HCT116 (cell line): ENCODE results near the gene LRP1B. TPM values are rescaled to one million over a fixed set of nuclear protein-coding genes. Genes with fewer than 3 reads are reported as not detected.

Experiments used
- ATAC-seq: fragments of 200-7000 bp; cut with Tn5 transposase; 2 replicates; pipeline ENCODE4 v1.9.1; 2020; ENCODE audit warnings: mild to moderate bottlenecking, moderate library complexity
- BruUV-seq: library from RNA; stranded (reverse); fragments of 400-500 nt; replicated peaks from 2 replicates; lab custom pipeline; 2021; lab: Mats Ljungman, UMichigan
- CTCF ChIA-PET: fragments of 300-600 bp; sonication (Branson Sonifier 250); formaldehyde crosslinking; loops from one replicate; lab custom pipeline; 2021; ENCODE audit warnings: antibody characterized with exemption; lab: Charles Lee
- POLR2A ChIA-PET: fragments of 300-600, 350-600 bp; sonication (Branson Sonifier 250); formaldehyde crosslinking; loops from one replicate; lab custom pipeline; 2021; ENCODE audit warnings: antibody characterized with exemption; lab: Charles Lee
- RAD21 ChIA-PET, 2 experiments: fragments of 300-600 bp; sonication (Branson Sonifier 250); formaldehyde crosslinking; loops; one replicate each; lab custom pipeline; 2023; ENCODE audit warnings: low total read pairs in 2 of 2; ENCODE audit not compliant: uncharacterized antibody in 2 of 2, unreplicated experiment in 2 of 2, low non-redundant PET in 1 of 2; lab: Charles Lee
- DNase-seq: peaks from one replicate; pipeline ENCODE4 v3.0.0-alpha.2; 2010; ENCODE audit warnings: low read depth, low spot score
- H2AFZ ChIP-seq: fragments of 200-600 bp; shearing (Covaris generic), sonication (generic); 2 replicates; pipeline ENCODE4 v1.6.1; 2017; ENCODE audit warnings: low read depth, mixed run types, mixed read lengths, antibody characterized with exemption, low read length; ENCODE audit not compliant: poor library complexity, severe bottlenecking
- H3K27ac ChIP-seq: 2 replicates; pipeline ENCODE4 v1.5.1; 2012; ENCODE audit warnings: low read depth, low read length
- H3K27me3 ChIP-seq: fragments of 200-600 bp; sonication (generic); 2 replicates; pipeline ENCODE4 v1.6.1; 2016; ENCODE audit warnings: mixed run types, low read length, mixed read lengths; ENCODE audit not compliant: insufficient read depth
- H3K36me3 ChIP-seq, 2 experiments: fragments of 200-500 bp in 1 of 2; fragments of 200-600 bp in 1 of 2; sonication (Bioruptor generic) in 1 of 2; sonication (generic) in 1 of 2; 2 replicates each; pipeline versions ENCODE4 v1.5.1 to v1.6.1; 2014 to 2016; ENCODE audit warnings: low read length in 2 of 2, inconsistent platforms in 1 of 2, mixed read lengths in 1 of 2, mixed run types in 1 of 2; ENCODE audit not compliant: insufficient read depth in 2 of 2, control insufficient read depth in 1 of 2
- H3K4me1 ChIP-seq, 2 experiments: fragments of 200-600 bp in 1 of 2; sonication (generic) in 1 of 2; 2 replicates each; pipeline versions ENCODE4 v1.5.1 to v1.6.1; 2012 to 2017; ENCODE audit warnings: low read length in 2 of 2, inconsistent platforms in 1 of 2, mild to moderate bottlenecking in 1 of 2, mixed read lengths in 1 of 2, mixed run types in 1 of 2, moderate library complexity in 1 of 2; ENCODE audit not compliant: insufficient read depth in 2 of 2, control insufficient read depth in 1 of 2
- H3K4me2 ChIP-seq: fragments of 200-600 bp; sonication (generic); 2 replicates; pipeline ENCODE4 v1.6.1; 2017; ENCODE audit warnings: mixed run types, low read length, mixed read lengths
- H3K4me3 ChIP-seq, 2 experiments: fragments of 200-600 bp in 1 of 2; sonication (generic) in 1 of 2; replicated peaks in 1 of 2; 2 replicates each; pipeline ENCODE4 v1.5.1; 2011 to 2016; ENCODE audit warnings: low read length in 2 of 2, control low read depth in 1 of 2, low read depth in 1 of 2, mild to moderate bottlenecking in 1 of 2, mixed read lengths in 1 of 2, mixed run types in 1 of 2
- H3K79me2 ChIP-seq: fragments of 200-600 bp; sonication (generic); 2 replicates; pipeline ENCODE4 v1.6.1; 2017; ENCODE audit warnings: mild to moderate bottlenecking, mixed run types, low read length, moderate library complexity, mixed read lengths; ENCODE audit not compliant: insufficient read depth
- H3K9ac ChIP-seq: fragments of 200-600 bp; sonication (generic); 2 replicates; pipeline ENCODE4 v1.6.1; 2016; ENCODE audit warnings: low read length, mixed read lengths
- H3K9me2 ChIP-seq: fragments of 200-600 bp; sonication (generic), shearing (Covaris generic); 2 replicates; pipeline ENCODE4 v1.6.1; 2017; ENCODE audit warnings: mixed run types, mild to moderate bottlenecking, moderate library complexity; ENCODE audit not compliant: insufficient read depth
- H3K9me3 ChIP-seq, 2 experiments: fragments of 200-500 bp in 1 of 2; fragments of 200-600 bp in 1 of 2; sonication (Bioruptor generic) in 1 of 2; sonication (generic) in 1 of 2; 2 replicates each; pipeline ENCODE4 v1.6.1; 2014 to 2017; ENCODE audit warnings: low read length in 2 of 2, mixed read lengths in 2 of 2, inconsistent platforms in 1 of 2, low read depth in 1 of 2, mild to moderate bottlenecking in 1 of 2, mixed run types in 1 of 2, moderate library complexity in 1 of 2; ENCODE audit not compliant: control insufficient read depth in 1 of 2, insufficient read depth in 1 of 2
- H4K20me1 ChIP-seq: fragments of 200-600 bp; sonication (generic), shearing (Covaris generic); 2 replicates; pipeline ENCODE4 v1.6.1; 2017; ENCODE audit warnings: mixed run types, mild to moderate bottlenecking, moderate library complexity; ENCODE audit not compliant: insufficient read depth
- CEBPB ChIP-seq: IDR thresholded peaks from 2 replicates; pipeline ENCODE4 v1.6.1; 2012; ENCODE audit warnings: low read depth
- EGR1 ChIP-seq: IDR thresholded peaks from 2 replicates; pipeline ENCODE4 v1.6.1; 2012; ENCODE audit warnings: low read depth
- ELF1 ChIP-seq: IDR thresholded peaks from 2 replicates; pipeline ENCODE4 v1.6.1; 2012; ENCODE audit warnings: low read depth, borderline replicate concordance
- EZH2 ChIP-seq: fragments of 200-600 bp; sonication (generic); IDR thresholded peaks from 2 replicates; pipeline ENCODE4 v1.6.1; 2017; ENCODE audit warnings: antibody characterized with exemption, mixed run types
- EZH2phosphoT487 ChIP-seq: fragments of 200-600 bp; IDR thresholded peaks from 2 replicates; pipeline ENCODE4 v1.6.1; 2018; ENCODE audit warnings: antibody characterized with exemption, borderline replicate concordance
- FOSL1 ChIP-seq: IDR thresholded peaks from 2 replicates; pipeline ENCODE4 v1.6.1; 2012; ENCODE audit warnings: low read depth
- POLR2AphosphoS5 ChIP-seq: IDR thresholded peaks from 2 replicates; pipeline ENCODE4 v1.6.1; 2011; ENCODE audit warnings: mild to moderate bottlenecking, low read depth, low read length, moderate library complexity
- RAD21 ChIP-seq: IDR thresholded peaks from 2 replicates; pipeline ENCODE4 v1.6.1; 2012; ENCODE audit warnings: low read depth, mild to moderate bottlenecking
- SIN3A ChIP-seq: IDR thresholded peaks from 2 replicates; pipeline ENCODE4 v1.6.1; 2012; ENCODE audit warnings: low read depth
- SRF ChIP-seq: IDR thresholded peaks from 2 replicates; pipeline ENCODE4 v1.6.1; 2012; ENCODE audit warnings: low read depth
- TCF7L2 ChIP-seq: IDR thresholded peaks from 2 replicates; pipeline ENCODE4 v1.7.0; 2011; ENCODE audit warnings: borderline replicate concordance, inconsistent platforms; ENCODE audit not compliant: insufficient read depth, insufficient read length; ENCODE audit errors: extremely low read depth
- YY1 ChIP-seq: IDR thresholded peaks from 2 replicates; pipeline ENCODE4 v1.6.1; 2011; ENCODE audit warnings: low read length, low read depth, moderate library complexity, mild to moderate bottlenecking; ENCODE audit not compliant: insufficient replicate concordance; ENCODE audit errors: extremely low read depth
- ZFX ChIP-seq: fragments of 450-650 bp; IDR thresholded peaks from 2 replicates; pipeline ENCODE4 v1.6.1; 2017
- intact Hi-C: fragments of 100-400 bp; cut with micrococcal nuclease; formaldehyde crosslinking; loops from 2 replicates; pipeline ENCODE4 v1.10.0; 2022
- total RNA-seq: library from RNA; stranded (reverse); gene quantifications from one replicate; pipeline ENCODE4 v1.2.1, GENCODE V29; 2021; ENCODE audit not compliant: unreplicated experiment
- TF ChIP-seq, protein P1 (sequence below): IDR thresholded peaks from 2 replicates; pipeline ENCODE4 v1.6.1; 2012
- TF ChIP-seq, protein P2 (sequence below): IDR thresholded peaks from 2 replicates; pipeline ENCODE4 v1.6.1; 2011; ENCODE audit warnings: mild to moderate bottlenecking, low read length, moderate library complexity; ENCODE audit not compliant: insufficient replicate concordance; ENCODE audit errors: extremely low read depth
- TF ChIP-seq, protein P3 (sequence below): IDR thresholded peaks from 2 replicates; pipeline ENCODE4 v1.6.1; 2012; ENCODE audit warnings: low read depth
- TF ChIP-seq, protein P4 (sequence below): IDR thresholded peaks from 2 replicates; pipeline ENCODE4 v1.6.1; 2012

LRP1B gene
- total RNA-seq, 1 experiment from 2014 or later = 0.34 TPM

DNA sequence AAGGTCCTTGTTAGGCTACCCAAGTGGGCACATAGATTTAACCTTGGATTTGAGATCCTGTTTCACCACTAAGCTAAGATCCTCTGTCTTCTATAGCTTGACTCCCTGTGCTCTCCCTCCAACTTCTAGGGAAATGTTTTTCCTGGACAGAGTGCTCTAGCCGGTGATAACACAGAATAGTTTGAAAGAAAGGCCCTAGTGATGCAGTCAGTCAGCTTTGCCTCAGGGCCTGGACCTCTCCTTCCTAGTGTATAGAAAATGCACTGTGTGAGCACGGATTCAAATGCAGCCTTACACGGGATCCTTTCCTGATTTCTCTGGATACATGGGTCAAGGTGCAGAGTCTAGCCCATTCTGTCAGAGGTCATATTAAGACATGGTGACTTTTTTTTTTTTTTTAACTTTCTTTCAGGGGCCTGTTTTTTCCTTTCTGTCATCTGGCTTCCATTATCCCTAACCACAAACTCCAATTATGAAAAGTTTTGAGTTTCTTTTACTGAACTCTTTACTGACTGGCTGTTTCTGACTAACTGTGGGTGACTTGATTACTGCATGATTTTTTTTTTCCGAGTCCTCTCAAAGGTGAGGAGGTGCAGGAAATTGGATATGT lies 122.6 kb downstream of the LRP1B start:
- RAD21 ChIA-PET = no interaction called here
- H3K9ac ChIP-seq = no peak overlapping the region
- no peak overlapping the region for H3K4me3 ChIP-seq
- intact Hi-C loops = no loop called here
- H3K27me3 ChIP-seq = no peaks in the 10 kb centered on the region
- CTCF ChIA-PET = no interaction called here
- no peak overlapping the region for H3K27ac ChIP-seq
- POLR2A ChIA-PET = no interaction called here
- TF ChIP-seq EZH2phosphoT487 = no peak
- no peak for TF ChIP-seq TCF7L2
- no peak for TF ChIP-seq SRF
- TF ChIP-seq EZH2 = no peak
- no peak for TF ChIP-seq YY1
- no peak for TF ChIP-seq POLR2AphosphoS5
- TF ChIP-seq, protein P1, sequence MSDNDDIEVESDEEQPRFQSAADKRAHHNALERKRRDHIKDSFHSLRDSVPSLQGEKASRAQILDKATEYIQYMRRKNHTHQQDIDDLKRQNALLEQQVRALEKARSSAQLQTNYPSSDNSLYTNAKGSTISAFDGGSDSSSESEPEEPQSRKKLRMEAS = no peak
- TF ChIP-seq, protein P2, sequence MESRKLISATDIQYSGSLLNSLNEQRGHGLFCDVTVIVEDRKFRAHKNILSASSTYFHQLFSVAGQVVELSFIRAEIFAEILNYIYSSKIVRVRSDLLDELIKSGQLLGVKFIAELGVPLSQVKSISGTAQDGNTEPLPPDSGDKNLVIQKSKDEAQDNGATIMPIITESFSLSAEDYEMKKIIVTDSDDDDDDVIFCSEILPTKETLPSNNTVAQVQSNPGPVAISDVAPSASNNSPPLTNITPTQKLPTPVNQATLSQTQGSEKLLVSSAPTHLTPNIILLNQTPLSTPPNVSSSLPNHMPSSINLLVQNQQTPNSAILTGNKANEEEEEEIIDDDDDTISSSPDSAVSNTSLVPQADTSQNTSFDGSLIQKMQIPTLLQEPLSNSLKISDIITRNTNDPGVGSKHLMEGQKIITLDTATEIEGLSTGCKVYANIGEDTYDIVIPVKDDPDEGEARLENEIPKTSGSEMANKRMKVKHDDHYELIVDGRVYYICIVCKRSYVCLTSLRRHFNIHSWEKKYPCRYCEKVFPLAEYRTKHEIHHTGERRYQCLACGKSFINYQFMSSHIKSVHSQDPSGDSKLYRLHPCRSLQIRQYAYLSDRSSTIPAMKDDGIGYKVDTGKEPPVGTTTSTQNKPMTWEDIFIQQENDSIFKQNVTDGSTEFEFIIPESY = no peak
- no peak for TF ChIP-seq CEBPB
- no peak for TF ChIP-seq ELF1
- TF ChIP-seq ZFX = no peak
- no peak for TF ChIP-seq EGR1
- TF ChIP-seq, protein P3, sequence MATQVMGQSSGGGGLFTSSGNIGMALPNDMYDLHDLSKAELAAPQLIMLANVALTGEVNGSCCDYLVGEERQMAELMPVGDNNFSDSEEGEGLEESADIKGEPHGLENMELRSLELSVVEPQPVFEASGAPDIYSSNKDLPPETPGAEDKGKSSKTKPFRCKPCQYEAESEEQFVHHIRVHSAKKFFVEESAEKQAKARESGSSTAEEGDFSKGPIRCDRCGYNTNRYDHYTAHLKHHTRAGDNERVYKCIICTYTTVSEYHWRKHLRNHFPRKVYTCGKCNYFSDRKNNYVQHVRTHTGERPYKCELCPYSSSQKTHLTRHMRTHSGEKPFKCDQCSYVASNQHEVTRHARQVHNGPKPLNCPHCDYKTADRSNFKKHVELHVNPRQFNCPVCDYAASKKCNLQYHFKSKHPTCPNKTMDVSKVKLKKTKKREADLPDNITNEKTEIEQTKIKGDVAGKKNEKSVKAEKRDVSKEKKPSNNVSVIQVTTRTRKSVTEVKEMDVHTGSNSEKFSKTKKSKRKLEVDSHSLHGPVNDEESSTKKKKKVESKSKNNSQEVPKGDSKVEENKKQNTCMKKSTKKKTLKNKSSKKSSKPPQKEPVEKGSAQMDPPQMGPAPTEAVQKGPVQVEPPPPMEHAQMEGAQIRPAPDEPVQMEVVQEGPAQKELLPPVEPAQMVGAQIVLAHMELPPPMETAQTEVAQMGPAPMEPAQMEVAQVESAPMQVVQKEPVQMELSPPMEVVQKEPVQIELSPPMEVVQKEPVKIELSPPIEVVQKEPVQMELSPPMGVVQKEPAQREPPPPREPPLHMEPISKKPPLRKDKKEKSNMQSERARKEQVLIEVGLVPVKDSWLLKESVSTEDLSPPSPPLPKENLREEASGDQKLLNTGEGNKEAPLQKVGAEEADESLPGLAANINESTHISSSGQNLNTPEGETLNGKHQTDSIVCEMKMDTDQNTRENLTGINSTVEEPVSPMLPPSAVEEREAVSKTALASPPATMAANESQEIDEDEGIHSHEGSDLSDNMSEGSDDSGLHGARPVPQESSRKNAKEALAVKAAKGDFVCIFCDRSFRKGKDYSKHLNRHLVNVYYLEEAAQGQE = no peak
- no peak for TF ChIP-seq FOSL1
- TF ChIP-seq, protein P4, sequence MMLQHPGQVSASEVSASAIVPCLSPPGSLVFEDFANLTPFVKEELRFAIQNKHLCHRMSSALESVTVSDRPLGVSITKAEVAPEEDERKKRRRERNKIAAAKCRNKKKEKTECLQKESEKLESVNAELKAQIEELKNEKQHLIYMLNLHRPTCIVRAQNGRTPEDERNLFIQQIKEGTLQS = no peak
- TF ChIP-seq SIN3A = no peak
- no peak for TF ChIP-seq RAD21
- TF ChIP-seq, all 23 proteins: peak for 0
- ATAC-seq (no peak), DNase-seq (no peak)
- Histone ChIP-seq H4K20me1 (no peaks in the 10 kb centered on the region), H3K36me3 (no peaks in the 10 kb centered on the region), H3K9me3 (no peaks in the 10 kb centered on the region), H2AFZ (no peak overlapping the region), H3K9me2 (no peaks in the 10 kb centered on the region), H3K79me2 (no peaks in the 10 kb centered on the region), H3K4me2 (no peak overlapping the region), H3K4me1 (no peaks in the 10 kb centered on the region)
- no TSS peak for BruUV-seq
